ENCODE results near the gene MCM5. TPM values are rescaled to one million over a fixed set of nuclear protein-coding genes. Genes with fewer than 3 reads are reported as not detected.

The MCM5 gene
- total RNA-seq, 1 donor from 2014 or later, result 12.8 TPM

DNA sequence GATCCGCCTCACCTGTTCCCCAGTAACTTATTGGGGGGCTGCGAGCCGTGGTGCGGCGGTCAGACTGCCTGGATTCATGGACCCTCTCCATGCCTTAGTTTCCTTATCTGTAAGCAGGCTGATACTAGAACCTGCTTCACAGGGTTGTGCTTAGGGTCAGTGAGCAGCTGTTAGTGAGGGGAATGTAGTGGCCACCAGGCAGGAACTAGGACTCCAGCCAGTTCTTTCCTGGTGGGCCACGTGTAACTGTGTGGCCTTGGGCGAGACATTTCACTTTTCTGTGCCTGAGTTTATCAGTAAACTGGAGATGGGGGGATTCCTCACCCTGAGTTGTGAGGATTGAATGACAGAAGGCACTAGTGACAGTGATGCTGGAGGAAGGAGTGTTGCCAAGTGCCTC is 24.8 kb downstream of the MCM5 start:
- DNase-seq (ENCODE audit: low read depth), result no peak
- peaks cover 2% of the 10 kb centered on the region for H3K9me3 Mint-ChIP-seq (ENCODE audit: unreplicated experiment)
- no peaks in the 10 kb centered on the region for H3K9me3 ChIP-seq (ENCODE audit: insufficient read depth, low read depth, low read length)
- no peak overlapping the region for H2AFZ ChIP-seq (ENCODE audit: low read depth, low read length)
- no peaks in the 10 kb centered on the region for H3K27me3 ChIP-seq (ENCODE audit: insufficient read depth, low read length)
- peaks cover 10% of the 10 kb centered on the region for H3K36me3 Mint-ChIP-seq (ENCODE audit: low read depth, unreplicated experiment)
- peaks cover 20% of the 10 kb centered on the region for H3K4me1 ChIP-seq (ENCODE audit: insufficient read depth, low read length)
- peaks cover 18% of the 10 kb centered on the region for H3K4me1 Mint-ChIP-seq (ENCODE audit: low read depth, unreplicated experiment)
- no peak overlapping the region for H3K4me3 Mint-ChIP-seq (ENCODE audit: unreplicated experiment)
- H3K27me3 Mint-ChIP-seq (ENCODE audit: low read depth, unreplicated experiment), result no peaks in the 10 kb centered on the region
- H3K27ac Mint-ChIP-seq (ENCODE audit: unreplicated experiment), result no peak overlapping the region
- H3K79me2 ChIP-seq (ENCODE audit: insufficient read depth, low read length), result no peaks in the 10 kb centered on the region
- FAIRE-seq, result no peak
- TF ChIP-seq, protein P1, sequence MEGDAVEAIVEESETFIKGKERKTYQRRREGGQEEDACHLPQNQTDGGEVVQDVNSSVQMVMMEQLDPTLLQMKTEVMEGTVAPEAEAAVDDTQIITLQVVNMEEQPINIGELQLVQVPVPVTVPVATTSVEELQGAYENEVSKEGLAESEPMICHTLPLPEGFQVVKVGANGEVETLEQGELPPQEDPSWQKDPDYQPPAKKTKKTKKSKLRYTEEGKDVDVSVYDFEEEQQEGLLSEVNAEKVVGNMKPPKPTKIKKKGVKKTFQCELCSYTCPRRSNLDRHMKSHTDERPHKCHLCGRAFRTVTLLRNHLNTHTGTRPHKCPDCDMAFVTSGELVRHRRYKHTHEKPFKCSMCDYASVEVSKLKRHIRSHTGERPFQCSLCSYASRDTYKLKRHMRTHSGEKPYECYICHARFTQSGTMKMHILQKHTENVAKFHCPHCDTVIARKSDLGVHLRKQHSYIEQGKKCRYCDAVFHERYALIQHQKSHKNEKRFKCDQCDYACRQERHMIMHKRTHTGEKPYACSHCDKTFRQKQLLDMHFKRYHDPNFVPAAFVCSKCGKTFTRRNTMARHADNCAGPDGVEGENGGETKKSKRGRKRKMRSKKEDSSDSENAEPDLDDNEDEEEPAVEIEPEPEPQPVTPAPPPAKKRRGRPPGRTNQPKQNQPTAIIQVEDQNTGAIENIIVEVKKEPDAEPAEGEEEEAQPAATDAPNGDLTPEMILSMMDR (IDR thresholded peaks at IDR 0.05; ENCODE audit: insufficient read depth, low read depth, low read length), result no peak
- TF ChIP-seq EZH2 (IDR thresholded peaks at IDR 0.05; ENCODE audit: insufficient read depth, low read length), result no peak
- H3K4me2 ChIP-seq (ENCODE audit: low read length), result no peak overlapping the region
- H4K20me1 ChIP-seq (ENCODE audit: insufficient read depth, low read length), result peaks cover 9% of the 10 kb centered on the region
- H3K9ac ChIP-seq (ENCODE audit: low read length), result no peak overlapping the region
- H3K36me3 ChIP-seq (ENCODE audit: insufficient read depth, low read length), result peaks cover 5% of the 10 kb centered on the region
- H3K4me3 ChIP-seq (ENCODE audit: insufficient read depth, low read depth, low read length), result no peak overlapping the region
- no peak overlapping the region for H3K27ac ChIP-seq (ENCODE audit: low read depth, low read length)

DNA sequence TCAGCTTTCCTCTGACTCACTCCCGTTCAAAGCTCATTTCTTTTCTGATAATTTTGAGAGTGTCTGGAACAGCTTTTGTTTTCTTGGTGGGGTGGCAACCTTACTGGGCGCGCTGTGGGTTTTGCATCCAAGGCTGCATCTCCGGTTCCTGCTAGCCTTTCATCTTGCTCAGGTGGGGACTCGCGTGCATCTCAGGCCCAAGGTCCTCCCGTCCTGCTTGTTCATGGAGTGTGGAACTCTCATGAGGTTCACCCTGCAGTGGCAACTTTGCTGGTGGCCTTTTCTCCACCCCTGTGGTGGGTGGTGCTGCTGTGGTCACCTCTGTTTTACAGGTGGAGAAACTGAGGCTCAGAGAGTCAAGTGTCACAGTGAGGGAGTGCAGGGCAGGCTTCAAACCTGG is 25.6 kb downstream of the MCM5 start:
- Histone ChIP-seq H3K27ac (ENCODE audit: low read depth, low read length) (no peak overlapping the region), H3K4me1 (ENCODE audit: insufficient read depth, low read length) (peaks cover 20% of the 10 kb centered on the region), H3K9me3 (ENCODE audit: insufficient read depth, low read depth, low read length) (no peaks in the 10 kb centered on the region), H3K9ac (ENCODE audit: low read length) (no peak overlapping the region), H4K20me1 (ENCODE audit: insufficient read depth, low read length) (peaks cover 9% of the 10 kb centered on the region), H3K36me3 (ENCODE audit: insufficient read depth, low read length) (peaks cover 4% of the 10 kb centered on the region), H3K4me2 (ENCODE audit: low read length) (peak overlapping the region; percentile 61), H3K4me3 (ENCODE audit: insufficient read depth, low read depth, low read length) (no peak overlapping the region), H3K79me2 (ENCODE audit: insufficient read depth, low read length) (no peaks in the 10 kb centered on the region), H3K27me3 (ENCODE audit: insufficient read depth, low read length) (no peaks in the 10 kb centered on the region), H2AFZ (ENCODE audit: low read depth, low read length) (no peak overlapping the region)
- DNase-seq (ENCODE audit: low read depth) (no peak), FAIRE-seq (no peak)
- peaks cover 2% of the 10 kb centered on the region for H3K9me3 Mint-ChIP-seq (ENCODE audit: unreplicated experiment)
- no peaks in the 10 kb centered on the region for H3K27me3 Mint-ChIP-seq (ENCODE audit: low read depth, unreplicated experiment)
- peaks cover 18% of the 10 kb centered on the region for H3K4me1 Mint-ChIP-seq (ENCODE audit: low read depth, unreplicated experiment)
- peak overlapping the region; percentile 12 for H3K27ac Mint-ChIP-seq (ENCODE audit: unreplicated experiment)
- H3K36me3 Mint-ChIP-seq (ENCODE audit: low read depth, unreplicated experiment), result peaks cover 9% of the 10 kb centered on the region
- TF ChIP-seq, protein P1 (IDR thresholded peaks at IDR 0.05; ENCODE audit: insufficient read depth, low read depth, low read length), result no peak
- no peak for TF ChIP-seq EZH2 (IDR thresholded peaks at IDR 0.05; ENCODE audit: insufficient read depth, low read length)
- H3K4me3 Mint-ChIP-seq (ENCODE audit: unreplicated experiment), result no peak overlapping the region

DNA sequence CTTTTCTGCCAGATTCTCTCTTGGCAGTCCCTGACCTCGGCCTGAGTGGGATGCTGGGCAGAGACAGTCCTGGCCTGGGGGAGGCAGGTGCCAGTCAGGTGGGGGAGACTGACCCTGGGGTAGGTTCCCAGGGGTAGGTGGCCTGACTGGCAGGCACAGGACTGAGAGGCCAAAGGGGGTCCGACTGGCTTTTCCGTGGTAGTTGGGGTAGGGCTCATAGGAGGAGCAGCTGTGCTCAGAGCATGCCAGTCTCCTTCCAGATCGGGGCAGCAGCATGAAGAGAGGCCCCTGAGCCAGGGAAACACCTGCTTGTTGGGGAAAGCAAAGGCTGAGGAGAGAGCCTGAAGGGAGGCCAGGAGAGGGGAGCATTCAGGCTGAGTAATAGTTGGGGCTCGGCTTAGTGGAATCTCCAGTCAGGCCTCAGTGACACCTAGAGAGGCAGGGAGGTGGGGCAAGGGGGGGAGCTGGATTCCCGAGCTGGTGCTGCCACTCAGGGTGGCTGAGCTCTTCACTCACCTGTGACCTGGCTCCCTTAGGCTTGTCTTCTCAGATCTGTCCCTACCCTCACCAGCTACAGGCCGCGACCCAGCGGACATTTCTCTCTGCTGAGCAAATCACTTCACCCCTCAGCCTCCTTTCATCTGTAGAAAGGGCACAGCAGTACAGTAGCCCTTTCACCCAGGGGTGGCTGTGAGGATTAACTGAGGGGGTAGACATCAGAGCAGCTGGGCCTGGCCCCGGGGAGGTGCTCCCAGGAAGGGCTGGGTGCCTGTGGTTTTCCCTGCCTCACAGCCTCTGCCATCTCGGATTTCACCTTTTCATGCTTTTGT is 26.2 kb downstream of the MCM5 start:
- no peak overlapping the region for H3K4me3 Mint-ChIP-seq (ENCODE audit: unreplicated experiment)
- Histone ChIP-seq H3K9ac (ENCODE audit: low read length) (peak overlapping the region; percentile 41), H3K4me1 (ENCODE audit: insufficient read depth, low read length) (peaks cover 22% of the 10 kb centered on the region), H3K4me3 (ENCODE audit: insufficient read depth, low read depth, low read length) (no peak overlapping the region), H3K36me3 (ENCODE audit: insufficient read depth, low read length) (no peaks in the 10 kb centered on the region), H2AFZ (ENCODE audit: low read depth, low read length) (peak overlapping the region; percentile 65), H3K27ac (ENCODE audit: low read depth, low read length) (no peak overlapping the region), H3K9me3 (ENCODE audit: insufficient read depth, low read depth, low read length) (no peaks in the 10 kb centered on the region), H3K79me2 (ENCODE audit: insufficient read depth, low read length) (no peaks in the 10 kb centered on the region), H3K27me3 (ENCODE audit: insufficient read depth, low read length) (no peaks in the 10 kb centered on the region), H4K20me1 (ENCODE audit: insufficient read depth, low read length) (peaks cover 9% of the 10 kb centered on the region), H3K4me2 (ENCODE audit: low read length) (peak overlapping the region; percentile 61)
- peak overlapping the region; percentile 41 for H3K27ac Mint-ChIP-seq (ENCODE audit: unreplicated experiment)
- no peaks in the 10 kb centered on the region for H3K27me3 Mint-ChIP-seq (ENCODE audit: low read depth, unreplicated experiment)
- FAIRE-seq, result no peak
- peaks cover 21% of the 10 kb centered on the region for H3K4me1 Mint-ChIP-seq (ENCODE audit: low read depth, unreplicated experiment)
- peaks cover 9% of the 10 kb centered on the region for H3K36me3 Mint-ChIP-seq (ENCODE audit: low read depth, unreplicated experiment)
- H3K9me3 Mint-ChIP-seq (ENCODE audit: unreplicated experiment), result peaks cover 2% of the 10 kb centered on the region
- DNase-seq (ENCODE audit: low read depth), result no peak
- TF ChIP-seq, protein P1 (IDR thresholded peaks at IDR 0.05; ENCODE audit: insufficient read depth, low read depth, low read length), result no peak
- TF ChIP-seq EZH2 (IDR thresholded peaks at IDR 0.05; ENCODE audit: insufficient read depth, low read length), result no peak
